ENCODE measurements around the gene PCARE.

GRCh38 chr2:29059624-29060023, 14.7 kb downstream of the PCARE start:
- TF ChIP-seq, protein P1, sequence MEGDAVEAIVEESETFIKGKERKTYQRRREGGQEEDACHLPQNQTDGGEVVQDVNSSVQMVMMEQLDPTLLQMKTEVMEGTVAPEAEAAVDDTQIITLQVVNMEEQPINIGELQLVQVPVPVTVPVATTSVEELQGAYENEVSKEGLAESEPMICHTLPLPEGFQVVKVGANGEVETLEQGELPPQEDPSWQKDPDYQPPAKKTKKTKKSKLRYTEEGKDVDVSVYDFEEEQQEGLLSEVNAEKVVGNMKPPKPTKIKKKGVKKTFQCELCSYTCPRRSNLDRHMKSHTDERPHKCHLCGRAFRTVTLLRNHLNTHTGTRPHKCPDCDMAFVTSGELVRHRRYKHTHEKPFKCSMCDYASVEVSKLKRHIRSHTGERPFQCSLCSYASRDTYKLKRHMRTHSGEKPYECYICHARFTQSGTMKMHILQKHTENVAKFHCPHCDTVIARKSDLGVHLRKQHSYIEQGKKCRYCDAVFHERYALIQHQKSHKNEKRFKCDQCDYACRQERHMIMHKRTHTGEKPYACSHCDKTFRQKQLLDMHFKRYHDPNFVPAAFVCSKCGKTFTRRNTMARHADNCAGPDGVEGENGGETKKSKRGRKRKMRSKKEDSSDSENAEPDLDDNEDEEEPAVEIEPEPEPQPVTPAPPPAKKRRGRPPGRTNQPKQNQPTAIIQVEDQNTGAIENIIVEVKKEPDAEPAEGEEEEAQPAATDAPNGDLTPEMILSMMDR (IDR thresholded peaks at IDR 0.05), result no peak
- TF ChIP-seq POLR2A (IDR thresholded peaks at IDR 0.05), result no peak
